ENCODE data around the gene KCTD3. TPM values are rescaled to one million over a fixed set of nuclear protein-coding genes. Genes with fewer than 3 reads are reported as not detected.

KCTD3 gene
- polyA plus RNA-seq, 4 donors: 59.9 to 76.7 (median 73.9) TPM

GRCh38 chr1:215555531-215555930 lies 11.6 kb upstream of the KCTD3 start:
- no peak for DNase-seq (ENCODE audit: low read depth in 4 of 4, low spot score in 3 of 4)

- no peak for DNase-seq (ENCODE audit: low read depth in 4 of 4, low spot score in 3 of 4)
Observed at GRCh38 chr1:215556996-215557395, 10.1 kb upstream of the KCTD3 start.

GRCh38 chr1:215557504-215557903 lies 9.6 kb upstream of the KCTD3 start:
- no peak for DNase-seq (ENCODE audit: low read depth in 4 of 4, low spot score in 3 of 4)

- no peak for DNase-seq (ENCODE audit: low read depth in 4 of 4, low spot score in 3 of 4)
Observed at GRCh38 chr1:215557992-215558626, 9.0 kb upstream of the KCTD3 start.

- peak; percentile 44 to 72 (median 58) for DNase-seq (ENCODE audit: low read depth in 4 of 4, low spot score in 3 of 4)
Observed at GRCh38 chr1:215567491-215568298, 591 bp downstream of the KCTD3 start.

- DNase-seq (ENCODE audit: low read depth in 4 of 4, low spot score in 3 of 4): peak in 1 of 4 donors; percentile 12
Observed at GRCh38 chr1:215568299-215568692, 1.2 kb downstream of the KCTD3 start.

- no peak for DNase-seq (ENCODE audit: low read depth in 4 of 4, low spot score in 3 of 4)
Observed at GRCh38 chr1:215569986-215570824, 3.1 kb downstream of the KCTD3 start.

- no peak for DNase-seq (ENCODE audit: low read depth in 4 of 4, low spot score in 3 of 4)
Observed at GRCh38 chr1:215581896-215582295, 14.8 kb downstream of the KCTD3 start.

- DNase-seq (ENCODE audit: low read depth in 4 of 4, low spot score in 3 of 4): no peak
Observed at GRCh38 chr1:215583185-215583749, 16.2 kb downstream of the KCTD3 start.

- no peak for DNase-seq (ENCODE audit: low read depth in 4 of 4, low spot score in 3 of 4)
Observed at GRCh38 chr1:215584389-215584788, 17.3 kb downstream of the KCTD3 start.

GRCh38 chr1:215589650-215590435 lies 22.7 kb downstream of the KCTD3 start:
- DNase-seq (ENCODE audit: low read depth in 4 of 4, low spot score in 3 of 4): no peak

- no peak for DNase-seq (ENCODE audit: low read depth in 4 of 4, low spot score in 3 of 4)
Observed at GRCh38 chr1:215590779-215591491, 23.8 kb downstream of the KCTD3 start.

- no peak for DNase-seq (ENCODE audit: low read depth in 4 of 4, low spot score in 3 of 4)
Observed at GRCh38 chr1:215594640-215595039, 27.5 kb downstream of the KCTD3 start.

- DNase-seq (ENCODE audit: low read depth in 4 of 4, low spot score in 3 of 4): no peak
Observed at GRCh38 chr1:215595231-215595630, 28.1 kb downstream of the KCTD3 start.

GRCh38 chr1:215597961-215598360 lies 30.9 kb downstream of the KCTD3 start:
- no peak for DNase-seq (ENCODE audit: low read depth in 4 of 4, low spot score in 3 of 4)

GRCh38 chr1:215599418-215600074 lies 32.4 kb downstream of the KCTD3 start:
- DNase-seq (ENCODE audit: low read depth in 4 of 4, low spot score in 3 of 4): no peak

- DNase-seq (ENCODE audit: low read depth in 4 of 4, low spot score in 3 of 4): no peak
Observed at GRCh38 chr1:215600258-215600792, 33.2 kb downstream of the KCTD3 start.

- DNase-seq (ENCODE audit: low read depth in 4 of 4, low spot score in 3 of 4): no peak
Observed at GRCh38 chr1:215600867-215601266, 33.8 kb downstream of the KCTD3 start.

- no peak for DNase-seq (ENCODE audit: low read depth in 4 of 4, low spot score in 3 of 4)
Observed at GRCh38 chr1:215601276-215601675, 34.2 kb downstream of the KCTD3 start.
